Subcutaneous abdominal adipose tissue (tissue), 5 donors: ENCODE data around the gene GSE1.
A peak's percentile ranks its signal among the peaks of the same experiment; 100 is the strongest.

Experiments used
- H3K27ac ChIP-seq: one replicate; pipeline ENCODE4 v1.7.0; 2013; ENCODE audit warnings: low read depth, mild to moderate bottlenecking, inconsistent platforms, low read length, moderate library complexity
- H3K27me3 ChIP-seq, 5 donors: one replicate each; pipeline ENCODE4 v1.7.0; 2013; ENCODE audit warnings: low read length in 5 of 5, inconsistent platforms in 1 of 5; ENCODE audit not compliant: control insufficient read depth in 5 of 5, insufficient read depth in 4 of 5
- H3K36me3 ChIP-seq, 5 donors: one replicate each; pipeline ENCODE4 v1.7.0; 2013; ENCODE audit warnings: low read length in 5 of 5; ENCODE audit not compliant: control insufficient read depth in 5 of 5, insufficient read depth in 5 of 5
- H3K4me1 ChIP-seq, 5 donors: one replicate each; pipeline ENCODE4 v1.7.0; 2013; ENCODE audit warnings: low read length in 5 of 5, mild to moderate bottlenecking in 3 of 5, moderate library complexity in 1 of 5; ENCODE audit not compliant: control insufficient read depth in 5 of 5, insufficient read depth in 5 of 5
- H3K4me3 ChIP-seq, 5 donors: one replicate each; pipeline ENCODE4 v1.7.0; 2013; ENCODE audit warnings: low read length in 5 of 5, low read depth in 1 of 5
- H3K9ac ChIP-seq, 5 donors: one replicate each; pipeline ENCODE4 v1.7.0; 2013; ENCODE audit warnings: low read length in 5 of 5, mild to moderate bottlenecking in 4 of 5, moderate library complexity in 3 of 5
- H3K9me3 ChIP-seq, 5 donors: one replicate each; pipeline ENCODE4 v1.7.0; 2013; ENCODE audit warnings: low read length in 5 of 5; ENCODE audit not compliant: control insufficient read depth in 5 of 5
- donor health status: healthy.
- donor health status: healthy.
- donor health status: healthy.
- donor health status: healthy.
- donor health status: healthy.

GSE1 gene

DNA sequence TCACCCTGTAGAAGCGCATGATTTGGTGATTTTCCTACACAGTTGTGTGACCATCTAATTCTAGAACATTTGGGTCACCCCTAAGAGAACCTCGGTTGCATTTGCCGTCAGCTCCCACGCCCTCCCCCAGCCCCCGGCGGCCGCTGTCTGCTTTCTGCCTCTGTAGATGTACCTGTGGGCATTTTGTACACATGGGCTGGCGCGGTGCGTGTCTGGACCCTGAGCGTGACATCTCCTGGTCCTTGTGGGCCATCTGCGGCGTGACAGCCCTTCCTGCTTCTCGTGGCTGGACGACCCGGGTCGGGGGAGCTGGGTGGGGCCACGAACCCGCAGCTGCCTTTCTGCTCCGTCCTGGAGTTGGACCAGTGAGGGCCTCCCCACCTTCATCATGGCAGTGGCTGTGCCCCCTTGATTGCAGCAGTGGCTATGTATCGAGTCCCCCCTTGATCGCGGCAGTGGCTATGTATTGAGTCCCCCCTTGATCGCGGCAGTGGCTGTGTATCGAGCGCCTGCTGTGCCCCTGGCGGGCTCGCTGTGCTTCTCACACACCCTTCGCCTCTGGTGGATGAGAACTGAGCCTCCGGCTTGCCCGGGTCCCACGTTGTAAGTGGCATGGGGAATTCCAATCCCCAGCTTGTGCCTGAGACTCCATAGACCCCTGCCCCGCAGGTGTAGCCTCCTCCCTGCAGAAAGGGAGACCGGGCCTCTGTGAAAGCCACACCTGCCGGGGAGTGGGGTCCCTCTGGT lies 24.1 kb downstream of the GSE1 start:
- H3K27me3 ChIP-seq, result no peaks in the 10 kb centered on the region
- H3K9ac ChIP-seq, result peak overlapping the region in 1 of 5 donors; percentile 4
- H3K36me3 ChIP-seq, result peaks cover 0 to 40% (median 21%) of the 10 kb centered on the region in 5 donors
- no peak overlapping the region for H3K4me3 ChIP-seq
- no peaks in the 10 kb centered on the region for H3K9me3 ChIP-seq
- peaks cover 2 to 87% (median 77%) of the 10 kb centered on the region in 5 donors for H3K4me1 ChIP-seq
- H3K27ac ChIP-seq, result peak overlapping the region; percentile 50

DNA sequence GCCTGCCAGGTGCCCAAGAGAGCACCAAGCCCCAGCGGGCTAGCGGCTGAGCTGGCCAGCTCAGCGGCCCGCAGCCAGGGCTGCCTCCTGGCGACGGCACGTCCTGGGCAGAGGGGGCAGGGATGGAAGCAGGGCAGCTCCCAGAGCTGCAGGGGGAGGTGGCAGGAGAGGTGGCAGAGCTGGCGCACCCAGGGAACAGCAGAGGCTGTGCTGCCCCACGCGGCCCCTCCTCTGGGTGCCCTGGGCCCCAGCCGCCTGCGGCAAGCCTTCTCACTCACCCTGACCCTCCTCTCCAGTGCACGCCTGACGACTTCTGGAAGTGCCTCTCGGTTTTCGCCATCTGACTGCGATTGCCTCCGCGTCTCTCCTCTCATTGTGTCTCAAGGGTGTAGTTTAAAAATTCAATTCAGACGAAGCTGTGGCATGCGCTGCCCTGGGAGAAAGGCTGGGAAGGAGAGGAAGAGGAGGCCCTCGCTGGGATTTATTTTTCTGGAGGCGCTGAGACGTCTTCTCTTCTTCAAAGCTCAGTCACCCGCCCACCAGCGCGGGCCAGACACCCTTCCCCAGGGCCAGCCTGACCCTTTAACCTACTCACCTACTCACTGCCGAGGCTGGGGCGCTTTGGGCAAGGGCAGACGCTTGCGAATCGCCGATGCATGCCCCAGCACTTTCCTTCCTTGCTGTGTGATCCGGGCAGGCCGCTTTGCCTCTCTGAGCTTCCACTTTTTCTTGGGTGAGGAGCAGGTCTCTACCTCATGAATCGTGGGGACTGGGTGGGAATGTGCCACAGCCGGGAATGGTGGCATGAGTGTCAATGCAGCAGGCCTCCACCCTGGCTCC lies 24.9 kb downstream of the GSE1 start:
- Histone ChIP-seq H3K27ac (peak overlapping the region; percentile 50), H3K4me1 (peaks cover 2 to 86% (median 79%) of the 10 kb centered on the region in 5 donors), H3K27me3 (no peaks in the 10 kb centered on the region), H3K9me3 (no peaks in the 10 kb centered on the region), H3K4me3 (no peak overlapping the region), H3K36me3 (peaks cover 0 to 43% (median 21%) of the 10 kb centered on the region in 5 donors), H3K9ac (peak overlapping the region in 2 of 5 donors; percentile 4 to 18)

DNA sequence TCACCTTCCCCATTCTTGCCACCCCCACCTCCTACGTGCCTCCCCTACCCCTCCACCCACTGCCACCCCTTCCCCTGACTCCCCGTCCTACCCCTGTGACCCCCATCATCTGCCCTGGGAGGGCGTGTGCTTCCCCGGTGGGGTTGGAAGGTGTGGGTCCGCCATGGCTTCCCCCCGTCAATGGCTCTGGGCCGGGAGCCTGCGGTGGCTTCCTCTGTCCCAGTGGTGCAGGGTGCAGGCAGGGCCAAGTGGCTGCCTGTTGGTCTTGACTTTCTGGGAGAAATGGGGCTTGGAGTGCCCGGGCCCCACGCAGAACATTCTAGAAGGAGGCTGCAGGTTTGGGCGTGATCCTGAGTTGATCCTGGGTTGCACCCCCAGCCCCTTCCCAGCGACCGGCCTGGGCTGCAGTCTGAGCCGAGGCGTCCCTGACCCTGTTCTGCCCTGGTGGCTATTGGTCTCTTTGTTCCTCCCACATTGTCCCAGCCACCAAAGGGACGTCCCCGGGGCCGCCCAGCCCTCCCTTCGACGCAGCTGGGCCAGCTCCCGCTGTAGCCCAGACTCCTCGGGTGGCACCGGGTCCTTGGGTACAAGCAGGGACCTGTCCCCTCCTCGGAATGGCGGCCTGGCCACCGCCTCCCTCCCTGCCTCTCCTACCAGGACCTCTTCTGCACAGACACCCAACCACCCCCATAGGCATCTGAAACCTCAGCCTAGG lies 25.7 kb downstream of the GSE1 start:
- Histone ChIP-seq H3K36me3 (peaks cover 0 to 39% (median 18%) of the 10 kb centered on the region in 5 donors), H3K4me1 (peaks cover 2 to 87% (median 83%) of the 10 kb centered on the region in 5 donors), H3K27ac (peak overlapping the region; percentile 50)

GRCh38 chr16:85639529-85640253 lies 26.6 kb downstream of the GSE1 start:
- peak overlapping the region; percentile 50 for H3K27ac ChIP-seq
- H3K4me1 ChIP-seq, result peaks cover 0 to 87% (median 79%) of the 10 kb centered on the region in 5 donors
- H3K9ac ChIP-seq, result no peak overlapping the region
- no peaks in the 10 kb centered on the region for H3K27me3 ChIP-seq
- H3K36me3 ChIP-seq, result peaks cover 0 to 30% (median 11%) of the 10 kb centered on the region in 5 donors
- H3K9me3 ChIP-seq, result no peaks in the 10 kb centered on the region
- no peak overlapping the region for H3K4me3 ChIP-seq

More for the DNA sequence above, 25.7 kb downstream of the GSE1 start:
- Histone ChIP-seq H3K4me3 (no peak overlapping the region), H3K9ac (no peak overlapping the region), H3K9me3 (no peaks in the 10 kb centered on the region), H3K27me3 (no peaks in the 10 kb centered on the region)

- Histone ChIP-seq H3K9me3 (no peaks in the 10 kb centered on the region), H3K36me3 (peaks cover 0 to 28% (median 12%) of the 10 kb centered on the region in 5 donors), H3K27ac (no peak overlapping the region), H3K9ac (peak overlapping the region in 1 of 5 donors; percentile 17), H3K4me1 (peaks cover 0 to 84% (median 74%) of the 10 kb centered on the region in 5 donors), H3K27me3 (no peaks in the 10 kb centered on the region), H3K4me3 (no peak overlapping the region)
Observed at GRCh38 chr16:85640254-85640558, 27.1 kb downstream of the GSE1 start.

GRCh38 chr16:85640585-85640984 lies 27.5 kb downstream of the GSE1 start:
- Histone ChIP-seq H3K9me3 (no peaks in the 10 kb centered on the region), H3K27ac (no peak overlapping the region), H3K36me3 (peaks cover 0 to 28% (median 15%) of the 10 kb centered on the region in 5 donors), H3K4me3 (no peak overlapping the region), H3K9ac (peak overlapping the region in 1 of 5 donors; percentile 29), H3K4me1 (peaks cover 0 to 80% (median 70%) of the 10 kb centered on the region in 5 donors), H3K27me3 (no peaks in the 10 kb centered on the region)

- H3K4me1 ChIP-seq, result peaks cover 0 to 73% (median 63%) of the 10 kb centered on the region in 5 donors
Observed at GRCh38 chr16:85641305-85641704, 28.2 kb downstream of the GSE1 start.

GRCh38 chr16:85641776-85642176 lies 28.7 kb downstream of the GSE1 start:
- Histone ChIP-seq H3K4me3 (no peak overlapping the region), H3K27ac (peak overlapping the region; percentile 30), H3K9ac (peak overlapping the region in 1 of 5 donors; percentile 29), H3K9me3 (no peaks in the 10 kb centered on the region), H3K27me3 (no peaks in the 10 kb centered on the region), H3K36me3 (peaks cover 0 to 31% (median 18%) of the 10 kb centered on the region in 5 donors), H3K4me1 (peaks cover 0 to 68% (median 59%) of the 10 kb centered on the region in 5 donors)

More at GRCh38 chr16:85641305-85641704, 28.2 kb downstream of the GSE1 start:
- no peaks in the 10 kb centered on the region for H3K27me3 ChIP-seq
- H3K9ac ChIP-seq, result peak overlapping the region in 1 of 5 donors; percentile 29
- no peaks in the 10 kb centered on the region for H3K9me3 ChIP-seq
- no peak overlapping the region for H3K4me3 ChIP-seq
- H3K36me3 ChIP-seq, result peaks cover 0 to 33% (median 17%) of the 10 kb centered on the region in 5 donors
- peak overlapping the region; percentile 30 for H3K27ac ChIP-seq

DNA sequence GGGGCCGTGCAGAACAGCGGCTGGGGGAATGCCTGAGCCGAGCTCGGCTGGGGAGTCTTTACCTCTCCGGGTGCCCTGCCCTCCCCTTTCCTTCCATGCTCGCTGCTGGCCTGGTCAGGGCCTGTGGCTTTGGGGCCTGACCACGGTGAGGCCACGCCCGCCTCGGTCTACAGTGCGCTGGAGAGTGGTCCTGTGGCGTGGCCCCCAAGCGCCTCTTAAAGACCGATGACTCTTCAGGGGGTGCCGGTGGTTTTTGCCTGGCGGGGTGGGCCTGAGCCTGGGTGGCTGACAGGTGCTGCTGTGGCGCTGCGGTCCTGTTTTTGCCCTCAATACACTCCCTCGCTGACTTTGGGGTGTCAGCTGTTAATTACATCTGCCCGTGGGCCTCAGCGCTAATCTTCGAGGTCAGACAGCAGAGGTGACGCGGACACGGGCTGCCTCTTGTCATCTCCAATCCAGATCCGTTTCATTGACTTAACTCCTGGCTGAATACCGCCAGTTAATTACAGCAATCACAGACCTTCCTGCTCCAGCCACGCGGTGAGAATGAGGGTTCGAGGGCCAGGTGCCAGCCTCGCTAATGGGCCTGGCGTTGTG lies 29.7 kb downstream of the GSE1 start:
- Histone ChIP-seq H3K4me1 (peaks cover 0 to 57% (median 51%) of the 10 kb centered on the region in 5 donors), H3K9ac (no peak overlapping the region)

More for the DNA sequence above, 29.7 kb downstream of the GSE1 start:
- no peaks in the 10 kb centered on the region for H3K27me3 ChIP-seq
- peaks cover 0 to 29% (median 18%) of the 10 kb centered on the region in 5 donors for H3K36me3 ChIP-seq
- H3K4me3 ChIP-seq, result no peak overlapping the region
- no peak overlapping the region for H3K27ac ChIP-seq
- H3K9me3 ChIP-seq, result no peaks in the 10 kb centered on the region
